UCSD-AML1 (cell line): ENCODE data around the gene PDCD7.

ENCODE experiments used
- DNase-seq: peaks from one replicate; lab custom pipeline; 2025; ENCODE audit not compliant: unreplicated experiment; lab: John Stamatoyannopoulos, UW

PDCD7 gene

DNA sequence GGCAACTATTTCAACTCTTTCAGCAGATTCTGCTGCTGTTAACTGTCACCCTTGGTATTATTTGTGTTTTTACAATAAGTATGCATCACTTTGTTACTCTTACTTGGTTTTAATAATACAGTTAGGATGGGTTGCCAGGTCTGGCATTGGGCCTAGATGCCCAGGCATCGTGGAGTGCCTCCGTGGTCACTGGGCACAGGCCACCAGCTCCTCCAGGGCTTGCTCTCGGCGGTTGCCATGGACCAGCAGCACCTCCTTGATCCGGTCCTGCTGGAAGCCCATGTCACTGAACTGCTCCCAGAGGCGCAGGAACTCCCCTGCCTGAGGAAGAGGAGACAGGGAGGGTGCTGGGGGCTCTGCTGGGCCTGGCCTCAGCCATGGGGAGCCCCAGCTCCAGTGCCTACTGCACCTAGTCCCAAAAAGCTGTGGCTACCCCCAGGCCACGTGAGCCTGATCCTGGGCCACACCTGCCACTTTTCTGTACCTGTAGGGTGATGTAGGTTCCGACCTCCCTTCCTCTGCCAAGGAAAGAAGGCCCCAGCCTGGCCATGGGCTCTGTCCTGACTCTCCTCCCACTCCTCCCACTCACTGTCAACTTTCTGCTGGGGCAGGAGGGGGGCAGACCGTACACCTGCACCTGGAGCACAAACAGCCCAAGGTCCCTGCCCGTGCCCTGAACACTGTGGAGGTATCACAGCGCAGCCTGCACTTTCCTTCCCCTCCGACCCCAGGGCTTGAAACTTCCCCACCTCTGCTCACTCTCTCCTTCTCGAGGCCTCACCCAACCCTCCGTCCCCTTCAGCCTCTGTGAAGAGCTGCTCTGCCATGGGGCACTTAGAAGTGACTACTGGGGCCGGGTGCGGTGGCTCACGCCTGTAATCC lies 40.5 kb downstream of the PDCD7 start:
- no peak for DNase-seq

DNA sequence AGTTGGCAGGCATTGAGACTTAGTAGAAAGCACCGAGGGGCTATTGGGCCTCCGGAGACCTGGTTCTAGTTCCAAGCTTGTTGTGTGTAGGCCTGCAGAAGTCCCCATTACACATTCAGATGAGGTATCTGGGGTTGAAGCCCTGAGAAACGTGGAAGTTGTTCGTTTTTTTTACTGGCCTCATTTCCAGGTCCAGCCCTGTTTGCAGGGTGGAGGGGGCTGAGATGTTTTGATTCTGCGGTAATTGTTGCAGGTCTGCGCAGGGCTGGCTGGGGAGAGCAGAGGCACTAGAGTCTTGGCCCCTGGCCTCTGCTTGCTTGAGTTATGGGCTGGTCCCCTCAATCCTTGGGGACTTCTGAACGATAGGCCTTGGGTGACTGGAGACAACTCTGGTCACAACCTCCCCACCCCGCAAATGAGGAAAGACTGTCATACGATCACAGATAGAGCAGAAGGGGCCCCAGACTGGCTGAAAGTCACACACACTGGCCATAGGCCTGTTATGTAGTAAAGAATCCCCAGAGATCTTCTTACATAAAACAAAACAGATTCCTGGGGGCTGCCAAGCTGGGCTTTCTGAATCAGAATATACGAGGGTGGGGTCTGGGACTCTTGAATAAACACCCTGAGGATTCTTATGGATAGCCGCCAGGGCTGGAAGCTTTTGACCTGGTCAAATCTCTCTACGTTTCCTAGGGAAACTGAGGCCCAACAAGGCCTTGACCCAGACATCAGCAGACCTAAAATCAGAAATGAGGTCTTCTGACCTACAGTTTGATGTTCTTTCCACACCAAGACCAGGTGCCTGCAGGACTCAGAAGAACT lies 41.5 kb downstream of the PDCD7 start:
- no peak for DNase-seq

DNA sequence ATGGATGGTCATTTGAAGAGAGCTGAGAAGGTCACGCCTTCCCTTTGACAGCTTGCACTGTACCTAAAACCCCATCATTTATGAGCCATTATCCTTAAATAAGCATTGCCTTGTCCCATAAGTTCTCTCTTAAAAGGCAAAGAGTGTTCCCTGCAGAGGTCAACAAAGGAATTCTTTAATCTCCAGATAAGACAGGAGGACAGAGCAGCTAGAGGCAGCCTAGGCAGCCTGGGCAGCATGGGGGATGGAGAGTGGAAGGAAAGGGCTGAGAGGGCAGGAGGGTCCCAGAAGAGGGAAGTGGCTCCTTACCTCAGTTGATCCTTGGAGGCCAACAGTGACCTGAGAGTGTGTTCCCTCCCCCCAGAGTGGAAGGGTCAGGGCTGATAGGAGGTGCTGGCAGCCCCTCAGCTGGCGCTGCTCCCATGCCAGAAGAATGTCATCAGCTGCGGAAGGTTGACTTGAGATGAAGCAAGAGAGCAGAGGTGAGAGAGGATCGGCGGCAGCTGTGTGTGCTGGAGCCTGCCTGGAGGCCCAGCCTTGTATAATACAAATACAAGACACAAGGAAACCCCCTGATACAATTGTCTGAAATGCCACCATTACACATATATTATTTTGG lies 44.3 kb downstream of the PDCD7 start:
- DNase-seq = no peak

DNA sequence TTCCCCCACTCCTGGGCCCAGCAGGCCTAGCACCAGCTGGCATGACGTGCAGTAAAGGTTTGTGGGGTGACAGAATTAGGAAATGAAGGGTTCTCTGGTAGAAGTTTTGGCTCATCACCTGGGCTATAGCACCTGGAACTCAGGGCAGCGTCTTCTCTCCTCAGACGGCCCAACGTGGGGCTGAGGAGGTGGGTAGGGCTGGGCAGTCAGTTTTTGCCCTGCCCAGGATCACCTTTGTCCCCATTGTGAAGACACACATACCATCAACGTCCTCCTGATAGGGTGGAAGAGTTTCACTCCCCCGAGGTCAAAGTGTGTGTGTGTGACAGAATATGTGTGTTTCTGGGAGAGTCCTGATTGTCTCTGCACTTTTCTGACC lies 45.0 kb downstream of the PDCD7 start:
- no peak for DNase-seq

DNA sequence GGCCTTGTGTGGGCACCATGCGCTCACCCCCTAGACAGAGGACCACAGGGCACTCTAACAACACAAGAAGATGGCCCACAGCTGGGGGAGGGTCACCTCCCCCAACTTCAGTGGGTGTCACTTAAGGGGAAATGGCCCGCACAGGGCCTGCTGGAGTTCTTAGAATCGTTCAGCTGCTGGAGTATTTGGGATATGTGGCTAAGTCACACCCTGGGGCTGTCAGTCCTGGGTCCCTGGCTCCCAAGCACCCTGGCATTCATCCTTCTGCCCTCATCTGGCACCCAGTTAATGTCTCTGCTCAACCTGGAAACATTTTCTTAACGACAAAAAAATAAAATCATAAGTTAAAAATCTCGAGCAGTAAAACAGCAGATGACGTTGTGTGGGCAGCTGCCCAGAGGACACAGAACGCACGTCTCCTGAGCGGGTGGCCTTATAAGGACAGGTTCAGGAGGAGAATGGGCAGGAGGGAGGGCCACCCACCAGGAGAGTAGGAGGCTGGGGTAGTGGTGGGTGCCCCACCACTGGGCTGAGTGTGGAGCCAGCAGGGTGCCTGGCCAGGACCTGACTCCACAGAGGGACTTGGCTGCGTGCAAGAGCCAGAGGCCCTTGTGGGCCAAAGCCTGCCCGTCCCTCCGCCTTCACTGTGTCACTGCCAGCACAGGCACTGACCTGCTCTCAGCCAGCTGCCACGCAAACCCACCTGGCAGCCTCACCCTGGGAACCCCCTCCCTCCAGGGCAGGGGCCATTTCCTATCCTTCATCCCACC lies 45.5 kb downstream of the PDCD7 start:
- DNase-seq = no peak

DNA sequence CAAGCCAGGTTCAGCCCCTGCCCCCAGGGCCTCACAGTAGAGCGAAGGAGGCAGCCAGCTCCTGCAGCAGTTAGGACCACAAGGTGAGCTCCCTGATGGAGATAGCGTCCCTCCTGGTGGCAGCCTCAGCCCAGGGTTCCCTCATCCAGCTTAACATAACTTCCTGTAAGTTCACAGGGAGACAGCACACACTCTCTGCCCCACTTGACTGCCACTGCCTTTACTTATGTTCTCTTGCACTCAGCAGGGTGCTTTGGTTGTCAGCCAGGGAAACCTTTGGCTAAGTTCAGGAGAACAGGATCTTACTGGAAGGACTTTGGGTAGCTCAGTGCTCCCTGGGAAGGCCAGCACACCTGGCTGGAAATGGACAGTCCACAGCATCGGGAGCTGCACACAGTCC lies 46.2 kb downstream of the PDCD7 start:
- no peak for DNase-seq

DNA sequence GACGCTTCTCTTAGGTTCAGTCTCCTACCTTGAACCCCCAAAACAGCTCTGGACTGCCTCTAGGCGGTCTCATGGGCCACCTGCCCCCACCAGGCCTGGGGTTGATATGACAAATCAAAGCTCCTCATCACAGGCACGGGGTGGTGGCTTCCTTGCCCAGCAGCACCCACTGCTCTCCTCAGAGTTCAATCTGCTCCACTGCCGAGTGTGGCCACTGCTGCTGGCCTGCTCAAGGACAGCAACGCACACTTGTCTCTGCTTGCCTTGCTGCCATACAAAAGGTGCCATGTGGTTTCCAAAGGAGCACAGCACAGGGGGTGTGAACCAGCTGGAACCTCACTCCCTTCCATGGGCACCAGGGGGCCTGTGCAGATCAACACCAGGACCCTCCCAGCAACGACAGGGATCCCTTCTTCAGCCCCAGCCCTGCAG lies 46.9 kb downstream of the PDCD7 start:
- no peak for DNase-seq

DNA sequence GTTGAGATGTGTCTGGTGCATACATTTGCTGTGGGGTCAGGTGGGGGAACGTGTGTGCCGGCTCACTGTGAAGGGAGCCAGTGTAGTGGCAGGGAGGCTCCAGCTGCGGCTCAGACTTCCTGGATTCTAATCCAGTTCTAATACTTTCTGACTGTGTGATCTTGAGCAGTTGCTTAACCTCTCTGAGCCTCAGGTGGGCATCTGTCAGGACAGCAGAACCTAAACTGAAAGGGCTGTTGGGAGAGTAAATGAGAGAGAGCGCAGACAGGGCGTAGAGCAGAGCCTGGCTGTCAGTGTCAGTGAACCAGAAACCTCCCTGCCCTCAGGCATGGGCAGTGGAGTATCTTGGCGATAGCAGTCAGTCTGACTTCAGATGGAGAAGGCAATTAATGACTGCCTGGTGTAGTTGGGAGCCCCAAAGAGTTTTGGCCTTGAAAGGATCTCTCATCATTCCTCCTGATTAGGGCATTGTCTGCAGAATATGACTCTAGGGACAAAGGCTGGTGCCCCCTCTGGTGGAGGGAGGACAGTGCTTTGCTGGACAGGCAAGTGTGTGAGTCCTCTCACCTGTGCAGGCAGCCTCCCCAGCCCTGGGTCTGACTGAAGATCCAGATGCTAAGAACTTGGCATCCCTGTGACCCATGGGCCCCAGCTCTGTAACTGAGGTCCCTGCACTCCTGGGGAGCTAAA lies 47.5 kb downstream of the PDCD7 start:
- DNase-seq = peak; percentile 40

DNA sequence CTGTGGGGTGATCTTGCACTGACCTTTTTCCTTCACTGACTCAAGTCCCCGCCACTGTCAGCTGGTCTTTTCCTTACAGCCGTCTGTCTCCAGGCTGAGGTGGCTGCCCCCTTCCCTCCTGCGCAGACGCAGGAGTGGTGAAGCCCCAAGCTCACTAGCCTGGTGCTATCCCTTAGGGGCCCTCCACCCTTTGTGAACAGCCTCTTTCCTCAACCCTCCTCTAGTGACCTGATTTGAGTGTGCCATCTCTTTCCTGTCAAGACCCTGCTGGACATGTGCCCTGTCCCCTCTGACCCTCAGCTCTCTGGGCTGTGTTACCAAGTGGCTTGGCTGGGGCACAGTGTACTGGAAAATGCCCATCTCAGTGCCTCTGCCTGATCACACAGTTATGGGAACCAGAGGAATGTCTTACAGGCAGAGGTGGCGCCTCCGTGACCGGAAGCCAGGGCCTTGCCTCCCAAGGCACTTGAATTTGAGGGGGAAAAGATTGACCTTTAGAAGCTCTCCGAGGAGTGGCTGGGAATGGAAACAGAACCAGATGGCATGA lies 48.3 kb downstream of the PDCD7 start:
- DNase-seq = no peak

DNA sequence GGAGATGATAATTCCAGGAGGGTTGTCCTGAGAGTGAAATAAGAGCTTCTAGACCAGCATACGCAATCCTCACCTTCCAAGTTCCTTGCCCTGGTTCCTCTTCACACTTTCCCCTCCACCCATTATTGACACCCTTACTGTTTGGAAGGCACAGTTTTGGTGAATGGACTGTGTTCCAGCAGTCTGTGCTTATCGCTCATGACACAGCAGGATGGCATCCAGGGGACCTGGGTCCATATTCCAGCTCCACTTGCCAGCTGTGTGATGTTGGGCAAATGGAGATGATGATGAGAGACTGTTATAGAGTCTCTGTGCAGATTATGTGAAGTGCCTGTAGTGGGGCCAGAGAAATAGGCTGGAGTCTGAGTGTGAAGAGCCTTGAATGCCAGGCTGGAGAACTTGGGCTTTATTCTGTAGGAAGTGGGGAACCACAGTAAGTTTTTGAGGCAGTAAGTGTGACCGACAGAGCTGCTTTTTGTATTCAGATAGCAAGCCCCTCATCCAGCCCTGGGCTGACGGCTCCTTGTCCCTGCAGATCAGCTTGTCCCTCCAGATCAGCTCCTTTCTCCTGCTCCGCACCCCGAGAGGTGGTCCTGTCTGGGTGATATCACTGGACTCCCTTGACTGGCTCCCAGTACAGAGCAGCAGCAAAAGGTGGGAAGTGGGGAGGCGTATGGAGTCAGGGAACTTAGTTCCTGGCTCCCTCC lies 49.0 kb downstream of the PDCD7 start:
- no peak for DNase-seq

DNA sequence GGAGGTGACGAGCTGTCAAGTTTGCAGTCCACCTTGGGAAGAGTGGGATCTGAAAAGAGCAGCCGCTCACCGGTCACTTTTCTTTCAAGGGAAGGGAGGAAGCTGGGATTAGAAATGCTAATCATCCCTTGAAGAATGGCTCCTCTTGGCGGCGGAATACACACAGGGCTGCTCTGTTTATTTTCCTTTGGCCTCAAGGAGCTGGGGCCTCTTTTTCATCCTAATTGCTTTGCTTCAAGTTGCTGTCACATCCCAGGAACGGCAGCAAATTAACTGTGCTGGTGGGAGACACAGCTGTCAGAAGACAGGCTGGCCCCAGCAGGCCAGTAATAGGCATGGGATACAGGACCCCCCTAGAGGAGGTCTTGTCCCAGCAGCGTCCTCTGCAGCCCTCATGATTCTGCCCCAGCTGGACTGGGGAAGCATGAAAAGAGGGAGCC lies 50.3 kb downstream of the PDCD7 start:
- DNase-seq = no peak

DNA sequence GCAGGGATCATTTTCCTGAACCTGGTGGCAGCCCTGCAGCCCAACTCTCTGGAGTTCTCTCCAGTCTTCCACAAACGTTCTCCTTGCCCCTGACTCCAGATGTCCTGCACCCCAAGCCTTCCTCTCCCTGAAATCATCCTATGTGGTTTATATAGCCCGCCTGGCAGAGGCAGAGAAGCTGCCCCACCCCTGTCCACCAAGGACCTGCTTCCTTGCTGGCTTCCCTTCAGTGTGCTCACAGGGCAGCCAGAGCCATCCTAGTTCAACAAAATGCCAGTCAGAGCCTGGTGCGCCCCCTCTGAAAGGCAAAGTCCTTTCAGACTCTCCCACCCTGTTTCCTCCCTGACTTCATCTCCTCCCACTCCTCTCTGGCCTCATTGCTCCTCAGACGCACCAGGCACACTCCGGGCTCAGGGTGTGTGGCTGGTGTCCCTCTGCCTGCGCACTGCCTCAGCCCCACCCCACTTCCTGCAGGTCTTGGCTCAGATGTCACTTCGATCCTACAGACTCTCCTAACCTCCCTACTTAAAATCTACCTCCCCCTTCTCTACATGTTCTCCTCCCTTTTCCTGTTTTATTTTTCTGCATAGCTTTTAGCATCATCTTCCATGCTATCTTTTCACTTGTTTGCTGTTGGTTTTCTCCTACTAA lies 51.2 kb downstream of the PDCD7 start:
- DNase-seq = peak; percentile 57

DNA sequence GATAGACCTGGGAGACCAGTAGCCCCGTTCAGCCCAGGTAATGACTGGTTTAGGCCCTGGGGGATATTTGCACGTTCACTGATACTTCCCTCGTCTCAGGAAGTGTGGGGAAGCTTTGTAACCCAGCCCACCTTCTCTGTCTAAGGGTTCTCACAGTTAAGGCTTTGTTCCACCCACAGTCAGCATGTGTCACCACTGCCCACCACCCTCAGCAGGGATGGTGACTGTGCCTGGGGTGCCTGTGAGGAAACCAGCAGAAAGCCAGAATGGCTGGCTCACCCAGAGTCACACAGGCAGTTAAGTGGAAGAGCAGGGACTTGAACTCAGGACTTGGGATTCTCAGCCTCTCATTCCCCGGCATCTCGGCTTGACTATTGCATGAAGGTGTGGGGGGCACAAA lies 51.9 kb downstream of the PDCD7 start:
- DNase-seq = no peak

DNA sequence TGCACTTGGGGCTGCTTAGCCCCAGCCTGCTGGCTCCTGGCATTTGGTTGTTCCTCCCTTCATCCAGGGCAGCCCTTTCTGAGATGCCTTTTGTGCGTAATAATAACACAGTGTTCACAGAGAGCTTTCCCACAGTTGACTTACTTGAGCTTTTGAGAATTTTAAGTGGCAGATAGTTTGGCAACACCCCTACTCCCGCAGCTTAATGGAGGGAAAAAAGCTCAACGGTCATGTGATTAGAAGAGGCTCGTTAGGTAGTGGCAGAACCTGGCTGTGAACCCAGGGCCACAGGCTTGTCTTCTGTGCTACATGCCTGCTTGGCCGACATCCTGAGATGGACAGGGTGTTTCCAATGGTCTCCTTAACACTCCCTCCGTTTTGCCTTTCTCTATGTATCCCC lies 52.3 kb downstream of the PDCD7 start:
- no peak for DNase-seq

DNA sequence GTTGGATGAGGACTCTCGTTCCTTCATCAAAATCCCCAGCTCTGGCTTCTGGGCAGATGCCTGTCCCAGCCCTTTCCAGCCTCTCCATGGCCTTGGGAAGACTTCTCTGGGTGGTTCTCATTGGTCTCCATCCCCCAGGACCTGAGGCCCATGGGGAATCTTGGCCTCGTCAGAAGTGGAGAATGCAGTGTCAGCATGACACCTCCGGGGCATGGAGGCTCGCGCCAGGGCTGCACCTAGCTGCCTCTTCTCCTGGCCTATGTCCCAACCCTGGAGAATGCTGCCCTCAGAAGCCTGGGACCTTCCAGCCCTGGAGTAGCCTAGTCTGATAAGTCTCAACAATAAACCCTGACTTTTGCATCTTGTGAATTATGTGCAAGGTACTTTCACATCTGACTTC lies 54.0 kb downstream of the PDCD7 start:
- DNase-seq = no peak

DNA sequence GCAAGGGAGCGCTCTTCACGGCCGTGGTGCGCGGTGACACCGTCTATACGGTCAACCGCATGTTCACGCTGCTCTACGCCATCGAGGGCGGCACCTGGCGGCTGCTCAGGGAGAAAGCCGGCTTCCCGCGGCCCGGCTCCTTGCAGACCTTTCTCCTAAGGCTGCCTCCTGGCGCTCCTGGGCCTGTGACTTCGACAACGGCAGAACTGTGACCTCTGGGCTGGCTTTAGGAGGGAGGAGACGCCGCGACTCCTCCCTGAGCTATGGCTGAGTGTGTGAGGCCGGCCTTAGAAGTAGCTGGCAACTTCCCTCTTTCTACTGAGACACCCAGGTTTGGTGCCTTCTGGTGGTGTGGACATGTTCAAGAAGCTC lies 55.6 kb downstream of the PDCD7 start:
- no peak for DNase-seq

DNA sequence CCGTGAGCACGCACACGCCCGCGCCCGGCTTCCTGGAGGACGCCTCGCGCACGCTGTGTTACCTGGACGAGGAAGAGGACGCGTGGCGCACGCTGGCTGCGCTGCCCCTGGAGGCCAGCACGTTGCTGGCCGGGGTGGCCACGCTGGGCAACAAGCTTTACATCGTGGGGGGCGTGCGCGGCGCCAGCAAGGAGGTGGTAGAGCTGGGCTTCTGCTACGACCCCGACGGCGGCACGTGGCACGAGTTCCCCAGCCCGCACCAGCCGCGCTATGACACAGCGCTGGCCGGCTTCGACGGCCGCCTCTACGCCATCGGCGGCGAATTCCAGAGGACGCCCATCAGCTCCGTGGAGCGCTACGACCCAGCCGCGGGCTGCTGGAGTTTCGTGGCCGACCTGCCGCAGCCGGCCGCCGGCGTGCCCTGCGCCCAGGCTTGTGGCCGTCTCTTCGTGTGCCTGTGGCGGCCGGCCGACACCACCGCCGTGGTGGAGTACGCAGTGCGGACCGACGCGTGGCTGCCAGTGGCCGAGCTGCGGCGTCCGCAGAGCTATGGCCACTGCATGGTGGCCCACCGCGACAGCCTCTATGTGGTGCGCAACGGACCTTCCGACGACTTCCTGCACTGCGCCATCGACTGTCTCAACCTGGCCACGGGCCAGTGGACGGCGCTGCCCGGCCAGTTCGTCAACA lies 56.2 kb downstream of the PDCD7 start:
- no peak for DNase-seq

DNA sequence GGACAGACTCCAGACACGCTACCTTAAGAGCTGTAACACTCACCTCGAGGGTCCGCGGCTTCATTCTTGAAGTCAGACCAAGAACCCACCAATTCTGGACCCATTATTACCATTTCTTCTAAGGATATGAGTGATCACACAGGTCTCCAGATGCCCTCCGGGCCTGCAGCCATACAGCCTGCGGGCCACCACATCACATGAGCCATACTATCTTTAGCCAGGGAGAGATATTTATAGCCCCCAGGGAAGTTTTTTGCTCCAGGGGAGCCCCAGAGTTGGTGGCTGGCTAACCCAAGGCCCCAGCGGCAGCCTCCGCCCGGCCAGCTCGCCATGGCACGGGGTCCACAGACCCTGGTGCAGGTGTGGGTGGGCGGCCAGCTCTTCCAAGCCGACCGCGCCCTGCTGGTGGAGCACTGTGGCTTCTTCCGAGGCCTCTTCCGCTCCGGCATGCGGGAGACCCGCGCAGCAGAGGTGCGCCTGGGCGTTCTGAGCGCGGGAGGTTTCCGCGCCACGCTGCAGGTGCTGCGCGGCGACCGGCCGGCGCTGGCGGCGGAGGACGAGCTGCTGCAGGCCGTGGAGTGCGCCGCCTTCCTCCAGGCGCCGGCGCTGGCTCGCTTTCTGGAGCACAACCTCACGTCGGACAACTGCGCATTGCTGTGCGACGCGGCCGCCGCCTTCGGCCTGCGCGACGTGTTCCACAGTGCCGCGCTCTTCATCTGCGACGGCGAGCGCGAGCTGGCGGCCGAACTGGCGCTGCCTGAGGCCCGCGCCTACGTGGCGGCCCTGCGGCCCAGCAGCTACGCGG lies 56.9 kb downstream of the PDCD7 start, which contains the start of gene KBTBD13:
TSS of gene KBTBD13 (plus strand) at position 261 of the 805 bp plus-strand sequence. CDS start at position 331, 70 bp downstream.
- DNase-seq = no peak
